Loucy (cell line): ENCODE results near the gene CWC22.

ENCODE experiments used
- H2AFZ ChIP-seq: fragments of 200-600 bp; sonication (generic); 2 replicates; pipeline ENCODE4 v1.6.0; 2016; ENCODE audit warnings: antibody characterized with exemption, mild to moderate bottlenecking, low read length, moderate library complexity
- H3F3A ChIP-seq: fragments of 200-600 bp; 2 replicates; pipeline ENCODE4 v1.6.0; 2016; ENCODE audit warnings: antibody characterized with exemption, low read depth, mild to moderate bottlenecking
- H3K27me3 ChIP-seq: fragments of 200-600 bp; sonication (generic); 2 replicates; pipeline ENCODE4 v1.6.1; 2014; ENCODE audit warnings: low read length, mild to moderate bottlenecking; ENCODE audit not compliant: insufficient read depth, poor library complexity, severe bottlenecking
- H3K36me3 ChIP-seq: fragments of 200-600 bp; sonication (generic); 2 replicates; pipeline ENCODE4 v1.6.1; 2016; ENCODE audit warnings: low read length; ENCODE audit not compliant: insufficient read depth
- H3K4me1 ChIP-seq: fragments of 200-600 bp; sonication (generic); 2 replicates; pipeline ENCODE4 v1.5.1; 2014; ENCODE audit warnings: low read length, mild to moderate bottlenecking; ENCODE audit not compliant: insufficient read depth, poor library complexity, severe bottlenecking
- H3K4me2 ChIP-seq: fragments of 200-600 bp; sonication (generic); 2 replicates; pipeline ENCODE4 v1.6.0; 2014; ENCODE audit warnings: antibody characterized with exemption, low read length, low read depth, mild to moderate bottlenecking; ENCODE audit not compliant: poor library complexity, severe bottlenecking
- H3K4me3 ChIP-seq: fragments of 200-600 bp; sonication (generic); 2 replicates; pipeline ENCODE4 v1.5.1; 2014; ENCODE audit warnings: low read length, mild to moderate bottlenecking, mixed read lengths; ENCODE audit not compliant: poor library complexity, severe bottlenecking
- H3K79me2 ChIP-seq: fragments of 200-600 bp; sonication (generic); 2 replicates; pipeline ENCODE4 v1.6.1; 2014; ENCODE audit warnings: low read length; ENCODE audit not compliant: insufficient read depth
- H3K9ac ChIP-seq: fragments of 200-600 bp; sonication (generic); 2 replicates; pipeline ENCODE4 v1.6.0; 2014; ENCODE audit warnings: mild to moderate bottlenecking, low read depth, low read length, moderate library complexity; ENCODE audit not compliant: poor library complexity, severe bottlenecking
- H3K9me2 ChIP-seq: fragments of 200-600 bp; sonication (generic); replicated peaks from 2 replicates; pipeline ENCODE4 v1.6.1; 2016; ENCODE audit warnings: low read depth, low read length, mixed read lengths
- H3K9me3 ChIP-seq: fragments of 200-600 bp; sonication (generic); 2 replicates; pipeline ENCODE4 v1.6.1; 2014; ENCODE audit warnings: mild to moderate bottlenecking, antibody characterized with exemption, low read length, low read depth; ENCODE audit not compliant: insufficient read depth
- H4K20me1 ChIP-seq: fragments of 200-600 bp; sonication (generic); 2 replicates; pipeline ENCODE4 v1.6.0; 2014; ENCODE audit warnings: antibody characterized with exemption, low read length, mild to moderate bottlenecking; ENCODE audit not compliant: insufficient read depth, poor library complexity, severe bottlenecking
- EZH2phosphoT487 ChIP-seq: fragments of 200-600 bp; IDR thresholded peaks from 2 replicates; pipeline ENCODE4 v1.6.1; 2018; ENCODE audit warnings: antibody characterized with exemption, mild to moderate bottlenecking, moderate library complexity, borderline replicate concordance
- TF ChIP-seq, protein P1 (sequence below): fragments of 200-600 bp; sonication (generic); conservative IDR thresholded peaks from 2 replicates; pipeline ENCODE4 v1.5.1; 2014; ENCODE audit warnings: mild to moderate bottlenecking, antibody characterized with exemption, low read length

The CWC22 gene

DNA sequence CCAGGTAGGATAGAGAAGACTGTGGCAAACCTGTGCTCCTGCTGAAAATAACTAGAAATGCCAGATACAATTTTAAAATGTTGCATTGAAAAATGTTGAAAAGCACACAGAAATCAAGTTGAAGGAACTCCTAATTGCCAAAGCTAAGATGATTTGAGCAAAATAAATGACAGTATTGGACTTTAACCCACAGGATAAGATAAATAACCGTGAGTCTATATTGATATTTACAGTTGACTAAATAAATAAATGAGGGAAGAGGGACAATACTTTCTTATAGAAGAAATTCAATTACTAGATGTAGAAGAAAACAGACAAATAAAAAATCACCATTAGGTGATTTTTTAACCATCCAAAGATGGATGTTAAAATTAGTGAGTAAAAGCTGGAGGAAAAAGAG, 59.0 kb downstream of the CWC22 start:
- no peak for TF ChIP-seq EZH2phosphoT487
- TF ChIP-seq, protein P1, sequence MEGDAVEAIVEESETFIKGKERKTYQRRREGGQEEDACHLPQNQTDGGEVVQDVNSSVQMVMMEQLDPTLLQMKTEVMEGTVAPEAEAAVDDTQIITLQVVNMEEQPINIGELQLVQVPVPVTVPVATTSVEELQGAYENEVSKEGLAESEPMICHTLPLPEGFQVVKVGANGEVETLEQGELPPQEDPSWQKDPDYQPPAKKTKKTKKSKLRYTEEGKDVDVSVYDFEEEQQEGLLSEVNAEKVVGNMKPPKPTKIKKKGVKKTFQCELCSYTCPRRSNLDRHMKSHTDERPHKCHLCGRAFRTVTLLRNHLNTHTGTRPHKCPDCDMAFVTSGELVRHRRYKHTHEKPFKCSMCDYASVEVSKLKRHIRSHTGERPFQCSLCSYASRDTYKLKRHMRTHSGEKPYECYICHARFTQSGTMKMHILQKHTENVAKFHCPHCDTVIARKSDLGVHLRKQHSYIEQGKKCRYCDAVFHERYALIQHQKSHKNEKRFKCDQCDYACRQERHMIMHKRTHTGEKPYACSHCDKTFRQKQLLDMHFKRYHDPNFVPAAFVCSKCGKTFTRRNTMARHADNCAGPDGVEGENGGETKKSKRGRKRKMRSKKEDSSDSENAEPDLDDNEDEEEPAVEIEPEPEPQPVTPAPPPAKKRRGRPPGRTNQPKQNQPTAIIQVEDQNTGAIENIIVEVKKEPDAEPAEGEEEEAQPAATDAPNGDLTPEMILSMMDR: no peak
- no peak overlapping the region for H3K4me2 ChIP-seq
- no peaks in the 10 kb centered on the region for H3K79me2 ChIP-seq
- H3K4me1 ChIP-seq: no peaks in the 10 kb centered on the region
- H3K36me3 ChIP-seq: peaks cover 81% of the 10 kb centered on the region
- no peak overlapping the region for H2AFZ ChIP-seq
- no peaks in the 10 kb centered on the region for H3K27me3 ChIP-seq
- H3K4me3 ChIP-seq: no peak overlapping the region
- H3K9me3 ChIP-seq: no peaks in the 10 kb centered on the region
- H3F3A ChIP-seq: no peaks in the 10 kb centered on the region
- H3K9me2 ChIP-seq: no peaks in the 10 kb centered on the region
- H3K9ac ChIP-seq: no peak overlapping the region
- H4K20me1 ChIP-seq: no peaks in the 10 kb centered on the region

DNA sequence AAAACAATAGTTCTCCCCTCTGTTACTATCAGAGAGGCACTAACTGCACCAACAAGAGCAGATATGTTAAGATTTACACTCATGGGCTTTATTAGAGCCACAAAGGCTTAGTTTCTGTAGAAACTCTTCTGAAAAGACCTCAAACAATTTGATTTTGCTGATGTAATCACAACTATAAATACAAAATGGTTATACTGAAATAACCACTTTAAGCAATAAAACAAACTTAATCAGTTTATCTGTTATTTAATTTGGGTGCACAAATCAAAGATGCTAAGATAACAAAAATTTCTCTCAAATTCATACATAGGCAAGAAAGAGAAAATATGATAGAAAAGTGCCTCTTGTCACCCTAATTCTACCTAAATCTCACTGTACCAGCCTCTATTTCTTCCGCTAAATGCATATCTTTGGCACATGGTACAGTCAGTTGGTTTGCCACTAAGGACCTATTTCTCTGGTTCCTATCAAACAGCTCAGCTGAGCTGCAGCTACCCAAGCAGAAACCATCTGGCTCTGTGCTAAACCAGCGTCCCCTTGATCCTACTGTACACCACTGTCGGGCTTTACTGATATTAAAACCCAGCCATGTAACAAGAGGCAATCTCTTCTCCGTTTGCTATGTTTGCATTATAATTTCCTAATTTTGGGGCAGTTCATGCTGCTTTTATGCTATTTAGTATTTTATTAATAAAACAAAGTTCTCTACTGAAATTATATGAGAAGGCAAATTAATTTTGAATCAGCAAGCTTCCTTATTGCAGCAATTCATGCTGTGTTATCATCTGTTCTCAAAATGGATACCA, 60.1 kb downstream of the CWC22 start:
- no peak overlapping the region for H3K4me3 ChIP-seq
- H4K20me1 ChIP-seq: no peaks in the 10 kb centered on the region
- H3K4me2 ChIP-seq: no peak overlapping the region
- TF ChIP-seq EZH2phosphoT487: no peak
- TF ChIP-seq, protein P1: no peak
- H3K9ac ChIP-seq: no peak overlapping the region
- no peaks in the 10 kb centered on the region for H3K27me3 ChIP-seq
- H3K9me3 ChIP-seq: no peaks in the 10 kb centered on the region
- H2AFZ ChIP-seq: no peak overlapping the region
- H3K9me2 ChIP-seq: no peaks in the 10 kb centered on the region
- no peaks in the 10 kb centered on the region for H3K4me1 ChIP-seq
- H3K79me2 ChIP-seq: no peaks in the 10 kb centered on the region
- no peaks in the 10 kb centered on the region for H3F3A ChIP-seq
- H3K36me3 ChIP-seq: peaks cover 71% of the 10 kb centered on the region

DNA sequence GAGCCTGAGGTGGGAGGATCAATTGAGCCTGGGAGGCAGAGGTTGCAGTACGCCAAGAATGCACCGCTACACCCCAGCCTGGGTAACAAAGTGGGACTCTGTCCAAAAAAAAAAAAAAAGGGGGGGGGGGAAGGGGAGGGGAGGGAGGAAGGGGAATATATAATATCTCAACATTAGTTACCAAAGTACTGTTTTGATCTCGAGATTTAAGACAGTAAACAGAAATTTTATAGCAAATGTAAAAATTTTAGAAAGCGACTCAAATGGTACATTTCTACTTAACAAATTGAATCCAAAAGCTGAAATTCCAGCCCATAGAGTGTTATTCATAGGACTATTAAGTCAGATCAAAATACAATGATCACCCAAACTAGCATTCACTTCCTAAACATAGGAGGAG, 60.8 kb downstream of the CWC22 start:
- no peaks in the 10 kb centered on the region for H3K27me3 ChIP-seq
- no peak overlapping the region for H3K9ac ChIP-seq
- TF ChIP-seq EZH2phosphoT487: no peak
- TF ChIP-seq, protein P1: no peak
- H4K20me1 ChIP-seq: no peaks in the 10 kb centered on the region
- H3K4me1 ChIP-seq: no peaks in the 10 kb centered on the region
- H3K36me3 ChIP-seq: peaks cover 64% of the 10 kb centered on the region
- no peak overlapping the region for H3K4me2 ChIP-seq
- H2AFZ ChIP-seq: no peak overlapping the region
- no peak overlapping the region for H3K4me3 ChIP-seq
- no peaks in the 10 kb centered on the region for H3K79me2 ChIP-seq
- H3K9me3 ChIP-seq: no peaks in the 10 kb centered on the region
- H3K9me2 ChIP-seq: no peaks in the 10 kb centered on the region
- no peaks in the 10 kb centered on the region for H3F3A ChIP-seq
